GM12878 (cell line): ENCODE results near the gene ADAMTSL2. TPM values are rescaled to one million over a fixed set of nuclear protein-coding genes. Genes with fewer than 3 reads are reported as not detected.

Source experiments
- ATAC-seq: fragments of 200-7000 bp; cut with Tn5 transposase; 3 replicates; pipeline ENCODE4 v1.9.1; 2020; ENCODE audit warnings: mild to moderate bottlenecking, moderate library complexity
- BruUV-seq: library from RNA; stranded (reverse); fragments of 400-500 nt; replicated peaks from 2 replicates; lab custom pipeline; 2021; lab: Mats Ljungman, UMichigan
- CTCF ChIA-PET: fragments of 300-600 bp; sonication (Branson Sonifier 250); formaldehyde crosslinking; extraction: SDS; loops from one replicate; lab custom pipeline; 2021; ENCODE audit warnings: inconsistent platforms; lab: Yijun Ruan, JAX
- POLR2A ChIA-PET: fragments of 350-600 bp; formaldehyde crosslinking; extraction: SDS; loops from one replicate; lab custom pipeline; 2021; ENCODE audit warnings: inconsistent platforms; lab: Charles Lee
- RAD21 ChIA-PET: fragments of 300-600 bp; sonication (Branson Sonifier 250); formaldehyde crosslinking; loops from one replicate; lab custom pipeline; 2023; ENCODE audit warnings: antibody characterized with exemption; ENCODE audit not compliant: unreplicated experiment; lab: Charles Lee
- SMC1A ChIA-PET: fragments of 300-600 bp; sonication (Branson Sonifier 250); formaldehyde crosslinking; loops from one replicate; lab custom pipeline; 2023; ENCODE audit not compliant: unreplicated experiment, uncharacterized antibody; lab: Charles Lee
- DNase-seq: peaks from one replicate; pipeline ENCODE4 v3.0.0-alpha.2; 2011; ENCODE audit warnings: low read depth, low spot score
- FAIRE-seq: peaks from 3 replicates; lab custom pipeline; 2011; peaks lifted over from hg19 to GRCh38; lab: Jason Lieb, UNC
- H2AFZ ChIP-seq: 2 replicates; pipeline ENCODE4 v1.6.0; 2011; ENCODE audit warnings: low read depth, low read length, control low read depth; ENCODE audit not compliant: control insufficient read depth
- H3K27ac ChIP-seq: 2 replicates; pipeline ENCODE4 v1.5.1; 2011; ENCODE audit warnings: control low read depth; ENCODE audit not compliant: control insufficient read depth, insufficient read depth
- H3K27me3 ChIP-seq, 2 experiments: replicated peaks in 1 of 2; 2 replicates each; pipeline versions ENCODE4 v1.6.0 to v1.6.1; 2011; ENCODE audit warnings: low read length in 1 of 2; ENCODE audit not compliant: control insufficient read depth in 2 of 2, insufficient read depth in 2 of 2
- H3K36me3 ChIP-seq, 2 experiments: 2 replicates each; pipeline ENCODE4 v1.5.1; 2011; ENCODE audit warnings: low read length in 1 of 2; ENCODE audit not compliant: control insufficient read depth in 2 of 2, insufficient read depth in 2 of 2
- H3K4me1 ChIP-seq: 2 replicates; pipeline ENCODE4 v1.6.1; 2011; ENCODE audit warnings: mild to moderate bottlenecking, low read length, moderate library complexity, mixed read lengths; ENCODE audit not compliant: control insufficient read depth, insufficient read depth
- H3K4me2 ChIP-seq: 2 replicates; pipeline ENCODE4 v1.6.0; 2011; ENCODE audit warnings: control low read depth; ENCODE audit not compliant: control insufficient read depth, insufficient read depth
- H3K4me3 ChIP-seq: fragments of 200-600 bp; sonication (generic); 2 replicates; pipeline ENCODE4 v1.5.1; 2016
- H3K79me2 ChIP-seq: 2 replicates; pipeline ENCODE4 v1.6.0; 2011; ENCODE audit warnings: low read length; ENCODE audit not compliant: control insufficient read depth, insufficient read depth
- H3K9ac ChIP-seq: 2 replicates; pipeline ENCODE4 v1.8.0; 2011; ENCODE audit warnings: low read length, control low read depth, mixed read lengths; ENCODE audit not compliant: control insufficient read depth, insufficient read depth
- H3K9me3 ChIP-seq: replicated peaks from 3 replicates; pipeline ENCODE4 v1.5.1; 2011; ENCODE audit warnings: mild to moderate bottlenecking, low read length; ENCODE audit not compliant: control insufficient read depth, insufficient read depth
- H4K20me1 ChIP-seq: 2 replicates; pipeline ENCODE4 v1.6.0; 2011; ENCODE audit not compliant: control insufficient read depth, insufficient read depth
- ATF3 ChIP-seq: IDR thresholded peaks from 2 replicates; pipeline ENCODE4 v1.6.1; 2011; ENCODE audit warnings: low read depth, mild to moderate bottlenecking, low read length, moderate library complexity, borderline replicate concordance; ENCODE audit errors: extremely low read depth
- CHD2 ChIP-seq: IDR thresholded peaks from 2 replicates; pipeline ENCODE4 v1.6.1; 2011; ENCODE audit warnings: low read depth, low read length, improper control_type of control experiment, borderline replicate concordance
- CREM ChIP-seq: IDR thresholded peaks from 2 replicates; pipeline ENCODE4 v1.6.1; 2014; ENCODE audit warnings: antibody characterized with exemption, low read depth
- E2F4 ChIP-seq: IDR thresholded peaks from 2 replicates; pipeline ENCODE4 v1.6.1; 2012; ENCODE audit warnings: low read depth, low read length, improper control_type of control experiment
- EZH2 ChIP-seq: IDR thresholded peaks from 2 replicates; pipeline ENCODE4 v1.6.1; 2012; ENCODE audit warnings: low read depth, mild to moderate bottlenecking, control low read depth, inconsistent platforms, low read length, borderline replicate concordance; ENCODE audit not compliant: control insufficient read depth
- GATAD2B ChIP-seq: fragments of 450-650 bp; conservative IDR thresholded peaks from 2 replicates; pipeline ENCODE4 v1.6.1; 2017; ENCODE audit warnings: low read depth, mild to moderate bottlenecking, moderate library complexity
- HSF1 ChIP-seq: fragments of 150-350 bp; IDR thresholded peaks from 2 replicates; pipeline ENCODE4 v1.6.1; 2014; ENCODE audit warnings: mild to moderate bottlenecking, low read depth, low read length
- IKZF1 ChIP-seq: fragments of 450-650 bp; conservative IDR thresholded peaks from 2 replicates; pipeline ENCODE4 v1.6.1; 2017; ENCODE audit warnings: antibody characterized with exemption, mild to moderate bottlenecking
- IRF3 ChIP-seq: fragments of 450-650 bp; IDR thresholded peaks from 2 replicates; pipeline ENCODE4 v1.6.1; 2014; ENCODE audit warnings: mild to moderate bottlenecking
- MXI1 ChIP-seq: fragments of 150-350 bp; IDR thresholded peaks from 2 replicates; pipeline ENCODE4 v1.6.1; 2011; ENCODE audit warnings: low read depth, mild to moderate bottlenecking, inconsistent platforms, low read length, improper control_type of control experiment
- NR2C1 ChIP-seq: fragments of 450-650 bp; IDR thresholded peaks from 2 replicates; pipeline ENCODE4 v1.6.1; 2017; ENCODE audit warnings: antibody characterized with exemption, mild to moderate bottlenecking, moderate library complexity
- RAD21 ChIP-seq: IDR thresholded peaks from 2 replicates; pipeline ENCODE4 v1.6.1; 2011; ENCODE audit warnings: mild to moderate bottlenecking, low read depth, low read length, moderate library complexity; ENCODE audit not compliant: insufficient read depth
- SPI1 ChIP-seq: IDR thresholded peaks from 2 replicates; pipeline ENCODE4 v1.6.1; 2011; ENCODE audit warnings: low read depth, mild to moderate bottlenecking, low read length, moderate library complexity, borderline replicate concordance; ENCODE audit not compliant: insufficient read depth
- TBL1XR1 ChIP-seq: IDR thresholded peaks from 2 replicates; pipeline ENCODE4 v1.6.1; 2012; ENCODE audit warnings: low read depth, low read length, improper control_type of control experiment
- TCF7 ChIP-seq: IDR thresholded peaks from 2 replicates; pipeline ENCODE4 v1.6.1; 2014; ENCODE audit warnings: antibody characterized with exemption, borderline replicate concordance
- ZNF592 ChIP-seq: fragments of 450-650 bp; IDR thresholded peaks from 2 replicates; pipeline ENCODE4 v1.6.1; 2017; ENCODE audit warnings: mild to moderate bottlenecking, moderate library complexity
- WGBS: methylation state at CpG from one replicate; pipeline ENCODE4 v1.1.6; 2016; ENCODE audit warnings: low lambda C conversion rate; ENCODE audit not compliant: insufficient replicate concordance, insufficient coverage; ENCODE audit errors: missing lambda C conversion rate; 5-methylcytosine and 5-hydroxymethylcytosine counted together
- in situ Hi-C: fragments of 300-500 bp; cut with MboI; formaldehyde crosslinking; loops from 9 replicates; pipeline ENCODE4 v1.14.3; 2018; ENCODE audit warnings: mixed read lengths
- intact Hi-C: fragments of 100-400 bp; cut with micrococcal nuclease; formaldehyde crosslinking; loops from one replicate; pipeline ENCODE4 v1.14.2; 2022; ENCODE audit not compliant: unreplicated experiment
- polyA plus RNA-seq, 11 experiments: library from polyadenylated mRNA; depleted of rRNA in 4 of 11; unstranded in 6 of 11; stranded (reverse) in 5 of 11; fragments of >200 nt; fragmentation: Nextera tagmentation in 4 of 11; fragmentation: Illumina TruSeq in 1 of 11; extraction: Ambion mirVana in 4 of 11; extraction: Trizol in 1 of 11; gene quantifications; 1 replicate in 1 of 11; 2 replicates in 10 of 11; pipeline versions ENCODE4 v1.2.1 to v1.2.3, GENCODE V29; 2011 to 2016; ENCODE audit warnings: inconsistent platforms in 2 of 11, missing spikeins in 2 of 11, low read depth in 1 of 11
- total RNA-seq, 4 experiments: library from RNA; depleted of rRNA in 3 of 4; stranded (reverse); fragments of >200 nt in 3 of 4; fragmentation: Illumina TruSeq in 1 of 4; extraction: Trizol in 1 of 4; gene quantifications; 2 replicates each; pipeline versions ENCODE4 v1.2.1 to v1.2.3, GENCODE V29; 2013 to 2021

Gene ADAMTSL2
- total and polyA plus RNA-seq, 10 of the 15 experiments (the other 5 are each of a cell fraction or from before 2014, with no cell fraction given) = 0.07 TPM; not detected in 9

- ATAC-seq = no peak
- FAIRE-seq = no peak
- intact Hi-C loops (no loop called here), in situ Hi-C loops (no loop called here)
- 55% methylated on average over 7 of the region's 8 CpGs for WGBS
- ChIA-PET SMC1A (no interaction called here), CTCF (no interaction called here), POLR2A (no interaction called here), RAD21 (no interaction called here)
- DNase-seq = no peak
- no peak overlapping the region for H3K4me2 ChIP-seq
- no peak overlapping the region for H3K9ac ChIP-seq
- no peaks in the 10 kb centered on the region for H3K4me1 ChIP-seq
- no peaks in the 10 kb centered on the region for H3K27me3 ChIP-seq
- no peaks in the 10 kb centered on the region; the same call in 1 of the 3 replicates for H3K9me3 ChIP-seq
- H3K36me3 ChIP-seq = no peaks in the 10 kb centered on the region
- TF ChIP-seq TBL1XR1 (no peak), ATF3 (no peak), ZNF592 (no peak), CREM (no peak), NR2C1 (no peak), GATAD2B (no peak), IRF3 (no peak), MXI1 (no peak), TCF7 (no peak), HSF1 (no peak), EZH2 (no peak), IKZF1 (no peak), CHD2 (no peak), E2F4 (no peak), RAD21 (no peak), SPI1 (no peak)
- H3K4me3 ChIP-seq = no peak overlapping the region
- no peak overlapping the region for H3K27ac ChIP-seq
- no peaks in the 10 kb centered on the region for H4K20me1 ChIP-seq
- no peaks in the 10 kb centered on the region for H3K79me2 ChIP-seq
- BruUV-seq = no TSS peak
- H2AFZ ChIP-seq = no peak overlapping the region
Measured at GRCh38 chr9:133595910-133596309, 61.4 kb downstream of the ADAMTSL2 start.
